Liver (tissue), 9 donors: ENCODE results near the gene NXN. TPM values are rescaled to one million over a fixed set of nuclear protein-coding genes. Genes with fewer than 3 reads are reported as not detected.

ENCODE experiments used
- DNase-seq: peaks from one replicate; pipeline ENCODE4 v3.0.0-alpha.2; 2017; ENCODE audit warnings: low spot score
- H3K27ac ChIP-seq, 2 donors: one replicate each; pipeline ENCODE4 v1.7.0; 2013; ENCODE audit warnings: inconsistent platforms in 2 of 2, low read length in 2 of 2, control low read depth in 1 of 2, low read depth in 1 of 2, mild to moderate bottlenecking in 1 of 2
- H3K27me3 ChIP-seq, 4 donors: one replicate each; pipeline versions ENCODE4 v1.6.1 to v1.7.0; 2013; ENCODE audit warnings: low read length in 3 of 4, inconsistent platforms in 1 of 4, mild to moderate bottlenecking in 1 of 4, moderate library complexity in 1 of 4; ENCODE audit not compliant: control insufficient read depth in 4 of 4, insufficient read depth in 4 of 4
- H3K36me3 ChIP-seq, 4 donors: one replicate each; pipeline versions ENCODE4 v1.6.1 to v1.7.0; 2013; ENCODE audit warnings: low read length in 3 of 4, mild to moderate bottlenecking in 3 of 4, low read depth in 1 of 4, moderate library complexity in 1 of 4; ENCODE audit not compliant: control insufficient read depth in 4 of 4, insufficient read depth in 3 of 4
- H3K4me1 ChIP-seq, 4 donors: one replicate each; pipeline versions ENCODE4 v1.6.1 to v1.7.0; 2013; ENCODE audit warnings: low read length in 3 of 4, mild to moderate bottlenecking in 3 of 4, moderate library complexity in 1 of 4; ENCODE audit not compliant: control insufficient read depth in 4 of 4, insufficient read depth in 4 of 4
- H3K4me3 ChIP-seq, 3 donors: one replicate each; pipeline versions ENCODE4 v1.6.1 to v1.7.0; 2013; ENCODE audit warnings: low read length in 3 of 3, control low read depth in 1 of 3, low read depth in 1 of 3, mild to moderate bottlenecking in 1 of 3
- H3K9ac ChIP-seq, 2 donors: one replicate each; pipeline ENCODE4 v1.7.0; 2013; ENCODE audit warnings: low read length in 2 of 2, mild to moderate bottlenecking in 2 of 2, moderate library complexity in 2 of 2, control low read depth in 1 of 2, low read depth in 1 of 2
- H3K9me3 ChIP-seq, 4 donors: one replicate each; pipeline versions ENCODE4 v1.6.1 to v1.7.0; 2013; ENCODE audit warnings: low read length in 3 of 4; ENCODE audit not compliant: control insufficient read depth in 4 of 4
- EGR1 ChIP-seq, 2 donors: IDR thresholded peaks; 2 replicates each; pipeline ENCODE4 v1.6.1; 2016 to 2018; ENCODE audit warnings: antibody characterized with exemption in 2 of 2, low read depth in 2 of 2
- FOXA2 ChIP-seq: IDR thresholded peaks from 2 replicates; pipeline ENCODE4 v1.6.1; 2016; ENCODE audit warnings: antibody characterized with exemption
- HNF4A ChIP-seq, 2 donors: conservative IDR thresholded peaks; 2 replicates each; pipeline ENCODE4 v1.6.1; 2016; ENCODE audit warnings: antibody characterized with exemption in 2 of 2, mild to moderate bottlenecking in 2 of 2
- HNF4G ChIP-seq: IDR thresholded peaks from 2 replicates; pipeline ENCODE4 v1.6.1; 2016; ENCODE audit warnings: antibody characterized with exemption
- JUND ChIP-seq, 2 donors: IDR thresholded peaks; 2 replicates each; pipeline ENCODE4 v1.6.1; 2016; ENCODE audit warnings: antibody characterized with exemption in 2 of 2
- NR2F2 ChIP-seq: IDR thresholded peaks from 2 replicates; pipeline ENCODE4 v1.6.1; 2016; ENCODE audit warnings: antibody characterized with exemption
- RAD21 ChIP-seq, 2 donors: IDR thresholded peaks; 2 replicates each; pipeline ENCODE4 v1.6.1; 2016; ENCODE audit warnings: antibody characterized with exemption in 2 of 2, mild to moderate bottlenecking in 2 of 2
- RXRA ChIP-seq, 2 donors: IDR thresholded peaks; 2 replicates each; pipeline ENCODE4 v1.6.1; 2017 to 2018; ENCODE audit warnings: antibody characterized with exemption in 2 of 2, mild to moderate bottlenecking in 1 of 2
- SP1 ChIP-seq: IDR thresholded peaks from 2 replicates; pipeline ENCODE4 v1.6.1; 2018; ENCODE audit warnings: antibody characterized with exemption, mild to moderate bottlenecking
- TAF1 ChIP-seq: conservative IDR thresholded peaks from 2 replicates; pipeline ENCODE4 v1.6.1; 2016; ENCODE audit warnings: antibody characterized with exemption, mild to moderate bottlenecking
- WGBS: extraction: QIAGEN DNeasy Blood & Tissue Kit; methylation state at CpG from one replicate; pipeline ENCODE4 v1.1.7; 2013; 5-methylcytosine and 5-hydroxymethylcytosine counted together
- polyA plus RNA-seq, 2 donors: library from polyadenylated mRNA; stranded (reverse) in 1 of 2; unstranded in 1 of 2; fragments of 200-250 nt in 1 of 2; fragments of >200 nt in 1 of 2; fragmentation: Nextera tagmentation in 1 of 2; extraction: Ambion mirVana in 1 of 2; gene quantifications; one replicate each; pipeline versions ENCODE4 v1.2.1 to v1.2.3, GENCODE V29; 2013 to 2015
- total RNA-seq, 2 donors: library from RNA; depleted of rRNA; stranded (reverse); fragments of >200 nt; gene quantifications; one replicate each; pipeline ENCODE4 v1.2.3, GENCODE V29; 2014
- TF ChIP-seq, protein P1 (sequence below): IDR thresholded peaks from 2 replicates; pipeline ENCODE4 v1.6.1; 2016; ENCODE audit warnings: antibody characterized with exemption
- TF ChIP-seq, protein P2 (sequence below): IDR thresholded peaks from 2 replicates; pipeline ENCODE4 v1.6.1; 2016; ENCODE audit warnings: antibody characterized with exemption, mild to moderate bottlenecking
- TF ChIP-seq, protein P3 (sequence below): IDR thresholded peaks from 2 replicates; pipeline ENCODE4 v1.6.1; 2016; ENCODE audit warnings: antibody characterized with exemption
- TF ChIP-seq, protein P4 (sequence below): fragments of 150-350 bp; IDR thresholded peaks from 2 replicates; pipeline ENCODE4 v1.5.1; 2017; ENCODE audit warnings: improper control_type of control experiment, low read depth, low read length; ENCODE audit not compliant: missing input control
- donor health status: healthy.
- donor health status: healthy.
- donor health status: healthy.
- donor health status: healthy.
- donor health status: healthy.

NXN gene
- total and polyA plus RNA-seq, 4 donors = 2.3 to 4.5 (median 3.3) TPM

DNA sequence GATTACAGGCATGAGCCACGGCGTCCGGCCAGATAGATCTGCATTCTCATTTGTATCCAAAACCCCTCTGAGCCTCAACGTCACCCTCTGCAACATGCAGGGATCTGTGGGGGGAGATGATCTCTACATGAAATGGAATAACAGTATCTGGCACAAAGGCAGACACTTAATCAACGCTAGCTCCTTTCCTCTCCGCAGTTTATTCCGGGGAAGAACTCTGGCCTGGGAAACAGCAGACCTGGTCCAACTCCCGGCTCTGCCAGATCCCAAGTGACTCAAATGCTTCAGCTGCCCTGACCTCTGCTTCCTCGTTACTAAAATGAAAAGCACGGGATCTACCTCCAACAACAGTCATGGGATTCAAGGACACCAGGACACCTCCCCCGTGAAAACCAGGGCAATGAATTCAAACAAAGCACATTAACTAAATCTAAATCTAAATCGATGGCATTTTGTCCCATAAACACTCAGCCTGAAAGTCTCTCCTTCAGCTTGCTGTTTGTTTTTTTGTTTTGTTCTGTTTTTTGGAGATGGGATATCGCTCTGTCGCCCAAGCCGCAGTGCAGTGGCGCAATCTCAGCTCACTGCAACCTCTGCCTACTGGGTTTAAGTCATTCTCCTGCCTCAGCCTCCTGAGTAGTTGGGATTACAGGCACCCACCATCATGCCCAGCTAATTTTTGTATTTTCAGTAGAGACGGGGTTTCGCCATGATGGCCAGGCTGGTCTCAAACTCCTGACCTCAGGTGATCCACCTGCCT lies 78.2 kb downstream of the NXN start:
- no peaks in the 10 kb centered on the region for H3K27me3 ChIP-seq
- H3K9ac ChIP-seq = no peak overlapping the region
- H3K27ac ChIP-seq = peak overlapping the region; percentile 44 to 76
- H3K4me3 ChIP-seq = no peak overlapping the region
- 65% methylated on average over 18 of the region's 18 CpGs for WGBS
- H3K9me3 ChIP-seq = no peaks in the 10 kb centered on the region
- DNase-seq = no peak
- TF ChIP-seq, protein P1, sequence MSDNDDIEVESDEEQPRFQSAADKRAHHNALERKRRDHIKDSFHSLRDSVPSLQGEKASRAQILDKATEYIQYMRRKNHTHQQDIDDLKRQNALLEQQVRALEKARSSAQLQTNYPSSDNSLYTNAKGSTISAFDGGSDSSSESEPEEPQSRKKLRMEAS = no peak
- TF ChIP-seq, protein P2, sequence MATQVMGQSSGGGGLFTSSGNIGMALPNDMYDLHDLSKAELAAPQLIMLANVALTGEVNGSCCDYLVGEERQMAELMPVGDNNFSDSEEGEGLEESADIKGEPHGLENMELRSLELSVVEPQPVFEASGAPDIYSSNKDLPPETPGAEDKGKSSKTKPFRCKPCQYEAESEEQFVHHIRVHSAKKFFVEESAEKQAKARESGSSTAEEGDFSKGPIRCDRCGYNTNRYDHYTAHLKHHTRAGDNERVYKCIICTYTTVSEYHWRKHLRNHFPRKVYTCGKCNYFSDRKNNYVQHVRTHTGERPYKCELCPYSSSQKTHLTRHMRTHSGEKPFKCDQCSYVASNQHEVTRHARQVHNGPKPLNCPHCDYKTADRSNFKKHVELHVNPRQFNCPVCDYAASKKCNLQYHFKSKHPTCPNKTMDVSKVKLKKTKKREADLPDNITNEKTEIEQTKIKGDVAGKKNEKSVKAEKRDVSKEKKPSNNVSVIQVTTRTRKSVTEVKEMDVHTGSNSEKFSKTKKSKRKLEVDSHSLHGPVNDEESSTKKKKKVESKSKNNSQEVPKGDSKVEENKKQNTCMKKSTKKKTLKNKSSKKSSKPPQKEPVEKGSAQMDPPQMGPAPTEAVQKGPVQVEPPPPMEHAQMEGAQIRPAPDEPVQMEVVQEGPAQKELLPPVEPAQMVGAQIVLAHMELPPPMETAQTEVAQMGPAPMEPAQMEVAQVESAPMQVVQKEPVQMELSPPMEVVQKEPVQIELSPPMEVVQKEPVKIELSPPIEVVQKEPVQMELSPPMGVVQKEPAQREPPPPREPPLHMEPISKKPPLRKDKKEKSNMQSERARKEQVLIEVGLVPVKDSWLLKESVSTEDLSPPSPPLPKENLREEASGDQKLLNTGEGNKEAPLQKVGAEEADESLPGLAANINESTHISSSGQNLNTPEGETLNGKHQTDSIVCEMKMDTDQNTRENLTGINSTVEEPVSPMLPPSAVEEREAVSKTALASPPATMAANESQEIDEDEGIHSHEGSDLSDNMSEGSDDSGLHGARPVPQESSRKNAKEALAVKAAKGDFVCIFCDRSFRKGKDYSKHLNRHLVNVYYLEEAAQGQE = no peak
- TF ChIP-seq HNF4A (conservative IDR thresholded peaks at IDR 0.05) = peak in 1 of 2 donors; percentile 28
- TF ChIP-seq NR2F2 = peak; percentile 71
- TF ChIP-seq SP1 = peak; percentile 12
- TF ChIP-seq EGR1 (IDR thresholded peaks at IDR 0.05; ENCODE audit: low read depth in 2 of 2) = no peak
- TF ChIP-seq FOXA2 = no peak
- TF ChIP-seq TAF1 = no peak
- TF ChIP-seq JUND (IDR thresholded peaks at IDR 0.05) = peak in 1 of 2 donors; percentile 13
- peak in 1 of 2 donors; percentile 25 for TF ChIP-seq RAD21 (IDR thresholded peaks at IDR 0.05)
- peak in 1 of 2 donors; percentile 50 for TF ChIP-seq RXRA (IDR thresholded peaks at IDR 0.05)
- TF ChIP-seq, protein P3, sequence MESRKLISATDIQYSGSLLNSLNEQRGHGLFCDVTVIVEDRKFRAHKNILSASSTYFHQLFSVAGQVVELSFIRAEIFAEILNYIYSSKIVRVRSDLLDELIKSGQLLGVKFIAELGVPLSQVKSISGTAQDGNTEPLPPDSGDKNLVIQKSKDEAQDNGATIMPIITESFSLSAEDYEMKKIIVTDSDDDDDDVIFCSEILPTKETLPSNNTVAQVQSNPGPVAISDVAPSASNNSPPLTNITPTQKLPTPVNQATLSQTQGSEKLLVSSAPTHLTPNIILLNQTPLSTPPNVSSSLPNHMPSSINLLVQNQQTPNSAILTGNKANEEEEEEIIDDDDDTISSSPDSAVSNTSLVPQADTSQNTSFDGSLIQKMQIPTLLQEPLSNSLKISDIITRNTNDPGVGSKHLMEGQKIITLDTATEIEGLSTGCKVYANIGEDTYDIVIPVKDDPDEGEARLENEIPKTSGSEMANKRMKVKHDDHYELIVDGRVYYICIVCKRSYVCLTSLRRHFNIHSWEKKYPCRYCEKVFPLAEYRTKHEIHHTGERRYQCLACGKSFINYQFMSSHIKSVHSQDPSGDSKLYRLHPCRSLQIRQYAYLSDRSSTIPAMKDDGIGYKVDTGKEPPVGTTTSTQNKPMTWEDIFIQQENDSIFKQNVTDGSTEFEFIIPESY = no peak
- peaks cover 0 to 5% (median 0%) of the 10 kb centered on the region in 4 donors for H3K4me1 ChIP-seq
- H3K36me3 ChIP-seq = no peaks in the 10 kb centered on the region

DNA sequence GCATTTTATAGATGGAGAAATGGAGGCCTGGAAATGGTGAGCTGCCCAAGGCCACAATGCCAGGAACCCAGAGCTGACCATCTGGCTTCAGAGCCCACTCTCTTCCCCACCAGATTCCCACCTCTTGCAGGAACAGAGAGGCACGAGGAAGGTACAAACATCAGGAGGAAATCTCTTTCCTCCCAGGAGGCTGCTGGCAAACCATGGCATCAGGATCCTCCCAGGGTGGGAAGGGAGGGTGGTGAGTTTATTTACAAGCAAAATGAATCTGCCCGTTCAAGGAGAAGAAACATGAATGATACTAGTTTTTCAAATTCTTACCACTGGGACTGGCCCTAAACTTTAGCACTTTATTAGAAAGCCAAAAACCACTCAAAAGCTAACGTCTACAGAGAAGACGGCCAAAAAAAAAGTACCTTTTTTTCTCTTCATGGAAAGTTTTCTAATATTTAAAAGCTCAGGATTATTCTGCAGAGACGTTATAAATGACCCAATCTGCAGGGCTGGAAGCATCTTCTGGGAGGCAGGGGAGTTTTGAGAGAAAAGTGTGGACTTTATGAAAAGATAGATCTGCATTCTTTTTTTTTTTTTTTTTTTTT lies 79.1 kb downstream of the NXN start:
- no peak for DNase-seq
- H3K4me3 ChIP-seq = no peak overlapping the region
- H3K9me3 ChIP-seq = no peaks in the 10 kb centered on the region
- peak overlapping the region in 1 of 2 donors; percentile 76 for H3K27ac ChIP-seq
- H3K27me3 ChIP-seq = no peaks in the 10 kb centered on the region
- 63% methylated on average over 5 of the region's 5 CpGs for WGBS
- no peaks in the 10 kb centered on the region for H3K36me3 ChIP-seq
- peaks cover 0 to 5% (median 0%) of the 10 kb centered on the region in 4 donors for H3K4me1 ChIP-seq
- TF ChIP-seq HNF4G = no peak
- TF ChIP-seq JUND (IDR thresholded peaks at IDR 0.05) = no peak
- no peak for TF ChIP-seq RXRA (IDR thresholded peaks at IDR 0.05)
- TF ChIP-seq EGR1 (IDR thresholded peaks at IDR 0.05; ENCODE audit: low read depth in 2 of 2) = no peak
- TF ChIP-seq, protein P4, sequence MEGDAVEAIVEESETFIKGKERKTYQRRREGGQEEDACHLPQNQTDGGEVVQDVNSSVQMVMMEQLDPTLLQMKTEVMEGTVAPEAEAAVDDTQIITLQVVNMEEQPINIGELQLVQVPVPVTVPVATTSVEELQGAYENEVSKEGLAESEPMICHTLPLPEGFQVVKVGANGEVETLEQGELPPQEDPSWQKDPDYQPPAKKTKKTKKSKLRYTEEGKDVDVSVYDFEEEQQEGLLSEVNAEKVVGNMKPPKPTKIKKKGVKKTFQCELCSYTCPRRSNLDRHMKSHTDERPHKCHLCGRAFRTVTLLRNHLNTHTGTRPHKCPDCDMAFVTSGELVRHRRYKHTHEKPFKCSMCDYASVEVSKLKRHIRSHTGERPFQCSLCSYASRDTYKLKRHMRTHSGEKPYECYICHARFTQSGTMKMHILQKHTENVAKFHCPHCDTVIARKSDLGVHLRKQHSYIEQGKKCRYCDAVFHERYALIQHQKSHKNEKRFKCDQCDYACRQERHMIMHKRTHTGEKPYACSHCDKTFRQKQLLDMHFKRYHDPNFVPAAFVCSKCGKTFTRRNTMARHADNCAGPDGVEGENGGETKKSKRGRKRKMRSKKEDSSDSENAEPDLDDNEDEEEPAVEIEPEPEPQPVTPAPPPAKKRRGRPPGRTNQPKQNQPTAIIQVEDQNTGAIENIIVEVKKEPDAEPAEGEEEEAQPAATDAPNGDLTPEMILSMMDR = no peak
- TF ChIP-seq RAD21 (IDR thresholded peaks at IDR 0.05) = no peak
- TF ChIP-seq, protein P3 = no peak
- no peak overlapping the region for H3K9ac ChIP-seq
